ENCODE results near the gene KMT2D.

The KMT2D gene

DNA sequence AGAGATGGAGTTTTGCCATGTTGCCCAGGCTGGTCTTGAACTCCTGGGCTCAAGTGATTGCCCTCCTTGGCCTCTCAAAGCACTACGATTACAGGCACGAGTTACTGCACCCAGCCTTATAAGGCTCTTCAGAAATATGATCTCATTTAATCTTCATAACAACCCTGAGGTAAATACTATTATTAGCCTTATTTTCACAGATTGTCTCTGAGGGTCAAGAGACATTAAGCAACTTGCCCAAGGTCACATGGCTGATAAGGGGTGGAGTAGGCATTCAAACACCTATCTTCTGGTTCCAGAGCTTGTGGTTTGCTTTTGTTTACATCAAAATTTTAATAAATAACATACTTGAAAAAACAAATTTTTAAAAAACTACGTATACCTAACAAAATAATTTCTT is 47.2 kb downstream of the KMT2D start:
- DNase-seq: no peak

DNA sequence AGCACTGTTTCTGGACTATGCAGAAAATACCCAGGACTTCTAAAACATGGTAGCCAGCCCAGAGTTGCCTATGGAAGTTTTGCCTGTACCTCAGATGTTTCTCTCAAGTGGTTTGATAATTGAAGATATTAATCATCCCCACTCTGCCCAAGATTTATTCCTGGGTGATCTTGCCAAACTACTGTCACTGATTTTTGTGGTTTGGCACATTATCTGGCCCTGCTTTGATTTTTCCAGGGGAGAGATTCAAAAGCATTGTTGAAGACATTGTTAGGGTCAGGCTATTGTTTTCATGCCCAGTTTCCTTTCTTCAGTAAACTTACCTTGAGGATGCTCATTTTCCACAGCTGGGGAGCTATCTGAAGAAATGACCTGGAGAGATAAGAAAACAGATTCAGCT is 47.9 kb downstream of the KMT2D start:
- no peak for DNase-seq
